SU-DHL-6 (cell line): Measurements from ENCODE around the gene QPRT.

ENCODE experiments used
- H2AFZ ChIP-seq: fragments of 200-600 bp; sonication (generic); 2 replicates; pipeline ENCODE4 v1.6.1; 2014; ENCODE audit warnings: low read depth, mild to moderate bottlenecking, moderate library complexity, mixed read lengths, antibody characterized with exemption, low read length; ENCODE audit not compliant: severe bottlenecking
- H3F3A ChIP-seq: fragments of 200-600 bp; shearing (Covaris generic); 2 replicates; pipeline ENCODE4 v1.6.0; 2016; ENCODE audit warnings: antibody characterized with exemption, mild to moderate bottlenecking; ENCODE audit not compliant: insufficient read depth
- H3K27ac ChIP-seq: fragments of 200-600 bp; sonication (generic); 2 replicates; pipeline ENCODE4 v1.5.1; 2016; ENCODE audit warnings: low read depth, mild to moderate bottlenecking, low read length, moderate library complexity, mixed read lengths
- H3K27me3 ChIP-seq: fragments of 200-600 bp; sonication (generic), shearing (Covaris generic); 2 replicates; pipeline ENCODE4 v1.6.0; 2014; ENCODE audit warnings: mild to moderate bottlenecking, low read length
- H3K36me3 ChIP-seq: fragments of 200-600 bp; sonication (generic); 2 replicates; pipeline ENCODE4 v1.6.1; 2014; ENCODE audit warnings: mild to moderate bottlenecking, low read length, mixed read lengths
- H3K4me2 ChIP-seq: fragments of 300-600, 200-600 bp; shearing (Covaris generic), sonication (generic); 2 replicates; pipeline ENCODE4 v1.6.0; 2014; ENCODE audit warnings: low read length, low read depth, mild to moderate bottlenecking; ENCODE audit not compliant: poor library complexity, severe bottlenecking
- H3K4me3 ChIP-seq: fragments of 200-600 bp; sonication (generic); 2 replicates; pipeline ENCODE4 v1.5.1; 2014; ENCODE audit warnings: antibody characterized with exemption, low read length, mild to moderate bottlenecking, mixed read lengths; ENCODE audit not compliant: insufficient read depth, poor library complexity, severe bottlenecking
- H3K79me2 ChIP-seq: fragments of 200-600 bp; sonication (generic); 2 replicates; pipeline ENCODE4 v1.6.1; 2014; ENCODE audit warnings: mild to moderate bottlenecking, low read length, moderate library complexity; ENCODE audit not compliant: insufficient read depth
- H3K9ac ChIP-seq: fragments of 200-600 bp; sonication (generic); 2 replicates; pipeline ENCODE4 v1.7.0; 2014; ENCODE audit warnings: mild to moderate bottlenecking, low read length
- H3K9me2 ChIP-seq: fragments of 200-600 bp; sonication (generic); replicated peaks from 2 replicates; pipeline ENCODE4 v1.6.1; 2014; ENCODE audit warnings: low read length; ENCODE audit not compliant: insufficient read depth
- H3K9me3 ChIP-seq: fragments of 200-600 bp; sonication (generic); 2 replicates; pipeline ENCODE4 v1.6.1; 2014; ENCODE audit warnings: low read length, mixed read lengths; ENCODE audit not compliant: insufficient read depth
- H4K20me1 ChIP-seq: fragments of 200-600 bp; sonication (generic); 2 replicates; pipeline ENCODE4 v1.6.1; 2014; ENCODE audit warnings: low read depth, mild to moderate bottlenecking, antibody characterized with exemption, low read length, moderate library complexity, mixed read lengths
- EZH2phosphoT487 ChIP-seq: fragments of 200-600 bp; sonication (generic), shearing (Covaris generic); conservative IDR thresholded peaks from 2 replicates; pipeline ENCODE4 v1.6.1; 2018; ENCODE audit warnings: mild to moderate bottlenecking, antibody characterized with exemption, low read length, moderate library complexity, mixed read lengths
- TF ChIP-seq, protein P1 (sequence below): fragments of 200-600 bp; sonication (generic); IDR thresholded peaks from one replicate; pipeline ENCODE4 v1.5.1; 2017; ENCODE audit warnings: antibody characterized with exemption, mild to moderate bottlenecking, low read length, moderate library complexity; ENCODE audit not compliant: insufficient read depth, poor library complexity, severe bottlenecking

QPRT gene

DNA sequence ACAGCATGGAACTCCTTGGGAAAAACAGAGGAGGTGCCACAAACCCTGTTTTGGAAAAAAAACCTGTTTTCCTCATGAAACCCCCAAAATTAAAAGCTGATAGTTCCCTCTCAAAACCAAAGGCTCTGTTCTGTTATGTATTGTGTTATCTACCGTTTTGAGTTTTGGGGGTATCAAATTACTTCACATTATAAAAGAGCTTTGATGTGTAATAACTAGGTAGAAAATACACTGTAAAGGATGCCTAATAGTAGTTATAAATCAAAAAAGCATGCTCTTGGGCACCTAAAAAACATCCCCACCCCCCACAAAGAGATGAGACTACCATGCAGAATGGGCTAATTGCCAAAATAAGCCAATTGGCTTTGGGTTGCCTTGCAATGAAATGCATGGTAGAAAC lies 36.0 kb downstream of the QPRT start:
- Histone ChIP-seq H3K9ac (no peak overlapping the region), H3K27ac (no peak overlapping the region), H3K36me3 (no peaks in the 10 kb centered on the region), H3K79me2 (no peaks in the 10 kb centered on the region), H3K4me2 (no peak overlapping the region), H3F3A (no peaks in the 10 kb centered on the region), H3K9me2 (no peaks in the 10 kb centered on the region), H2AFZ (no peak overlapping the region), H3K27me3 (no peaks in the 10 kb centered on the region), H3K9me3 (no peaks in the 10 kb centered on the region), H4K20me1 (no peaks in the 10 kb centered on the region), H3K4me3 (no peak overlapping the region)
- TF ChIP-seq, protein P1, sequence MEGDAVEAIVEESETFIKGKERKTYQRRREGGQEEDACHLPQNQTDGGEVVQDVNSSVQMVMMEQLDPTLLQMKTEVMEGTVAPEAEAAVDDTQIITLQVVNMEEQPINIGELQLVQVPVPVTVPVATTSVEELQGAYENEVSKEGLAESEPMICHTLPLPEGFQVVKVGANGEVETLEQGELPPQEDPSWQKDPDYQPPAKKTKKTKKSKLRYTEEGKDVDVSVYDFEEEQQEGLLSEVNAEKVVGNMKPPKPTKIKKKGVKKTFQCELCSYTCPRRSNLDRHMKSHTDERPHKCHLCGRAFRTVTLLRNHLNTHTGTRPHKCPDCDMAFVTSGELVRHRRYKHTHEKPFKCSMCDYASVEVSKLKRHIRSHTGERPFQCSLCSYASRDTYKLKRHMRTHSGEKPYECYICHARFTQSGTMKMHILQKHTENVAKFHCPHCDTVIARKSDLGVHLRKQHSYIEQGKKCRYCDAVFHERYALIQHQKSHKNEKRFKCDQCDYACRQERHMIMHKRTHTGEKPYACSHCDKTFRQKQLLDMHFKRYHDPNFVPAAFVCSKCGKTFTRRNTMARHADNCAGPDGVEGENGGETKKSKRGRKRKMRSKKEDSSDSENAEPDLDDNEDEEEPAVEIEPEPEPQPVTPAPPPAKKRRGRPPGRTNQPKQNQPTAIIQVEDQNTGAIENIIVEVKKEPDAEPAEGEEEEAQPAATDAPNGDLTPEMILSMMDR: no peak
- TF ChIP-seq EZH2phosphoT487: no peak

DNA sequence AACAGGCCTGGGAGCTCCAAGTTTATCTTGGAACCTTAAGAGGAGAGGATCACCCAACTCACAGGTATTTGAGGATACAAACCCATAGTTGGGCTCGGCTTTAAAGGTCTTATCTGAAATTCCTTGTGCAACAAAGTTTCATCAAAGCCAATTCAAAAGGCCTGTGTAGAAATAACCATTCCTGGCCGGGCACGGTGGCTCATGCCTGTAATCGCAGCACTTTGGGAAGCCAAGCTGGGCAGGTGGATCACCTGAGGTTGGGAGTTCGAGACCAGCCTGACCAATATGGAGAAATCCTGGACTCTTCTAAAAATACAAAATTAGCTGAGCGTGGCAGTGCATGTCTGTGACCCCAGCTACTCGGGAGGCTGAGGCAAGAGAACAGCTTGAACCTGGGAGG lies 38.1 kb downstream of the QPRT start:
- H3K79me2 ChIP-seq: no peaks in the 10 kb centered on the region
- TF ChIP-seq, protein P1: no peak
- TF ChIP-seq EZH2phosphoT487: no peak
- no peaks in the 10 kb centered on the region for H4K20me1 ChIP-seq
- no peaks in the 10 kb centered on the region for H3K27me3 ChIP-seq
- H3K9me2 ChIP-seq: no peaks in the 10 kb centered on the region
- no peak overlapping the region for H3K4me2 ChIP-seq
- H3F3A ChIP-seq: no peaks in the 10 kb centered on the region
- H3K9ac ChIP-seq: no peak overlapping the region
- no peak overlapping the region for H2AFZ ChIP-seq
- H3K4me3 ChIP-seq: no peak overlapping the region
- no peak overlapping the region for H3K27ac ChIP-seq
- no peaks in the 10 kb centered on the region for H3K9me3 ChIP-seq
- no peaks in the 10 kb centered on the region for H3K36me3 ChIP-seq

DNA sequence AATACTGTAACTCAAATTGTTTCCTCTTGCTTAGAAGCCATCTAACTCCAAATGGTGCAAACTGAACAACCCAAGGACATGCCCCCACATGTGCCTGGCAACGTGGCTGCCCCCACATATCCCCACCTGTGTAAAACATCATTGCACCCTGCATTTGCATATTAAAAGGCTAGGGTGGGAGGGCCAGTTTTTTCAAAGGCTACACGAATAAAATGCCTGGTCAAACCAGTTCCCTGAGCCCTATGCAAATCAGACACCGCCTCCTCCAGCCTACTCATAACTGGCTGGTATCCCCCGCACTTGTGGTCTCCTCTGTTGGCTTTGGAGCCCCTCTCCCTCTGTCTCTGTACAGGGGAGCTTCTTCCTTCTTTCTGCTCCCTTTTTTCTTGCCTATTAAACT lies 40.1 kb downstream of the QPRT start:
- Histone ChIP-seq H3K27ac (no peak overlapping the region), H3K27me3 (no peaks in the 10 kb centered on the region), H3K36me3 (no peaks in the 10 kb centered on the region), H4K20me1 (no peaks in the 10 kb centered on the region), H3K79me2 (no peaks in the 10 kb centered on the region), H3K4me3 (no peak overlapping the region), H3K4me2 (no peak overlapping the region), H3K9me3 (no peaks in the 10 kb centered on the region), H3K9me2 (no peaks in the 10 kb centered on the region), H2AFZ (no peak overlapping the region), H3F3A (no peaks in the 10 kb centered on the region), H3K9ac (no peak overlapping the region)
- no peak for TF ChIP-seq EZH2phosphoT487
- TF ChIP-seq, protein P1: no peak
